ENCODE measurements around the gene DNAH8.

- TF ChIP-seq, protein P1, sequence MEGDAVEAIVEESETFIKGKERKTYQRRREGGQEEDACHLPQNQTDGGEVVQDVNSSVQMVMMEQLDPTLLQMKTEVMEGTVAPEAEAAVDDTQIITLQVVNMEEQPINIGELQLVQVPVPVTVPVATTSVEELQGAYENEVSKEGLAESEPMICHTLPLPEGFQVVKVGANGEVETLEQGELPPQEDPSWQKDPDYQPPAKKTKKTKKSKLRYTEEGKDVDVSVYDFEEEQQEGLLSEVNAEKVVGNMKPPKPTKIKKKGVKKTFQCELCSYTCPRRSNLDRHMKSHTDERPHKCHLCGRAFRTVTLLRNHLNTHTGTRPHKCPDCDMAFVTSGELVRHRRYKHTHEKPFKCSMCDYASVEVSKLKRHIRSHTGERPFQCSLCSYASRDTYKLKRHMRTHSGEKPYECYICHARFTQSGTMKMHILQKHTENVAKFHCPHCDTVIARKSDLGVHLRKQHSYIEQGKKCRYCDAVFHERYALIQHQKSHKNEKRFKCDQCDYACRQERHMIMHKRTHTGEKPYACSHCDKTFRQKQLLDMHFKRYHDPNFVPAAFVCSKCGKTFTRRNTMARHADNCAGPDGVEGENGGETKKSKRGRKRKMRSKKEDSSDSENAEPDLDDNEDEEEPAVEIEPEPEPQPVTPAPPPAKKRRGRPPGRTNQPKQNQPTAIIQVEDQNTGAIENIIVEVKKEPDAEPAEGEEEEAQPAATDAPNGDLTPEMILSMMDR (IDR thresholded peaks at IDR 0.05; ENCODE audit: poor library complexity) = no peak
- no peak for TF ChIP-seq EZH2phosphoT487 (IDR thresholded peaks at IDR 0.05; ENCODE audit: low read depth, severe bottlenecking, unreplicated experiment)
These were observed 7.7 kb downstream of the DNAH8 start for GRCh38 chr6:38722727-38723334.
